GM23338 (cell line): ENCODE measurements around the gene CAT. TPM values are rescaled to one million over a fixed set of nuclear protein-coding genes. Genes with fewer than 3 reads are reported as not detected.

Source experiments
- ATAC-seq: fragments of 200-7000 bp; cut with Tn5 transposase; 3 replicates; pipeline ENCODE4 v1.9.1; 2020
- DNase-seq: peaks from one replicate; pipeline ENCODE4 v3.0.0-alpha.2; 2015; ENCODE audit warnings: low spot score
- H2AFZ ChIP-seq: fragments of 200-600 bp; sonication (generic); 2 replicates; pipeline ENCODE4 v1.8.0; 2016; ENCODE audit warnings: antibody characterized with exemption, mild to moderate bottlenecking, moderate library complexity
- H3F3A ChIP-seq: fragments of 200-600 bp; sonication (generic); replicated peaks from 2 replicates; pipeline ENCODE4 v1.8.0; 2017; ENCODE audit warnings: antibody characterized with exemption, mixed run types, low read depth
- H3K27ac ChIP-seq: fragments of 200-600 bp; sonication (generic); 2 replicates; pipeline ENCODE4 v1.6.1; 2016; ENCODE audit warnings: low read depth
- H3K27me3 ChIP-seq: fragments of 200-600 bp; sonication (generic); 2 replicates; pipeline ENCODE4 v1.8.0; 2016; ENCODE audit warnings: mild to moderate bottlenecking, mixed run types, moderate library complexity; ENCODE audit not compliant: insufficient read depth
- H3K36me3 ChIP-seq: fragments of 200-600 bp; sonication (generic); 2 replicates; pipeline ENCODE4 v1.8.0; 2016; ENCODE audit warnings: mild to moderate bottlenecking; ENCODE audit not compliant: insufficient read depth
- H3K4me1 ChIP-seq: fragments of 200-600 bp; sonication (generic); 2 replicates; pipeline ENCODE4 v1.8.0; 2016; ENCODE audit warnings: mild to moderate bottlenecking, moderate library complexity; ENCODE audit not compliant: insufficient read depth
- H3K4me2 ChIP-seq: fragments of 200-600 bp; sonication (generic); 2 replicates; pipeline ENCODE4 v1.7.1; 2017; ENCODE audit warnings: mixed run types
- H3K4me3 ChIP-seq: fragments of 200-600 bp; sonication (generic); 2 replicates; pipeline ENCODE4 v1.6.1; 2016; ENCODE audit warnings: mixed run types
- H3K79me2 ChIP-seq: fragments of 200-600 bp; sonication (generic); replicated peaks from 2 replicates; pipeline ENCODE4 v1.8.0; 2017; ENCODE audit warnings: mild to moderate bottlenecking; ENCODE audit not compliant: insufficient read depth
- H3K9me2 ChIP-seq: fragments of 200-600 bp; sonication (generic); 2 replicates; pipeline ENCODE4 v1.8.0; 2017; ENCODE audit not compliant: insufficient read depth
- H4K20me1 ChIP-seq: fragments of 200-600 bp; sonication (generic); replicated peaks from 2 replicates; pipeline ENCODE4 v1.8.0; 2017; ENCODE audit warnings: mild to moderate bottlenecking; ENCODE audit not compliant: insufficient read depth
- H3K27ac Mint-ChIP-seq: 2 replicates; pipeline ENCODE4 v1.8.0; 2020; ENCODE audit warnings: inconsistent platforms, mild to moderate bottlenecking, moderate library complexity, mixed read lengths
- H3K27me3 Mint-ChIP-seq: 3 replicates; pipeline ENCODE4 v1.8.0; 2022; ENCODE audit warnings: low read depth, mild to moderate bottlenecking, moderate library complexity, mixed read lengths, inconsistent platforms; ENCODE audit not compliant: insufficient read depth, poor library complexity
- H3K36me3 Mint-ChIP-seq: 3 replicates; pipeline ENCODE4 v1.8.0; 2021; ENCODE audit warnings: low read depth, mild to moderate bottlenecking, inconsistent platforms, moderate library complexity, mixed read lengths
- H3K4me1 Mint-ChIP-seq: 3 replicates; pipeline ENCODE4 v1.8.0; 2020; ENCODE audit warnings: mild to moderate bottlenecking, inconsistent platforms, mixed read lengths
- H3K4me3 Mint-ChIP-seq: 3 replicates; pipeline ENCODE4 v1.8.0; 2021; ENCODE audit warnings: moderate library complexity, mild to moderate bottlenecking, inconsistent platforms, mixed read lengths
- H3K9me3 Mint-ChIP-seq: 3 replicates; pipeline ENCODE4 v1.8.0; 2020; ENCODE audit warnings: moderate library complexity, mild to moderate bottlenecking, inconsistent platforms, mixed read lengths
- CREB1 ChIP-seq: fragments of 250-450 bp; sonication (Bioruptor Pico); IDR thresholded peaks from 2 replicates; pipeline ENCODE4 v1.5.0; 2020; ENCODE audit warnings: low read depth, mild to moderate bottlenecking, moderate library complexity
- EZH2phosphoT487 ChIP-seq: fragments of 200-600 bp; sonication (generic); IDR thresholded peaks from one replicate; pipeline ENCODE4 v1.8.1; 2018; ENCODE audit warnings: antibody characterized with exemption; ENCODE audit not compliant: unreplicated experiment
- JUNB ChIP-seq: IDR thresholded peaks from one replicate; pipeline ENCODE4 v1.6.1; 2016; ENCODE audit warnings: antibody characterized with exemption; ENCODE audit not compliant: unreplicated experiment
- NANOG ChIP-seq: IDR thresholded peaks from 2 replicates; pipeline ENCODE4 v1.6.1; 2016; ENCODE audit warnings: antibody characterized with exemption, borderline replicate concordance
- POLR2AphosphoS5 ChIP-seq: IDR thresholded peaks from 2 replicates; pipeline ENCODE4 v1.6.1; 2016; ENCODE audit warnings: antibody characterized with exemption, low read depth
- REST ChIP-seq: IDR thresholded peaks from one replicate; pipeline ENCODE4 v1.6.1; 2018; ENCODE audit warnings: antibody characterized with exemption; ENCODE audit not compliant: unreplicated experiment
- STAT1 ChIP-seq: IDR thresholded peaks from one replicate; pipeline ENCODE4 v1.6.1; 2016; ENCODE audit warnings: antibody characterized with exemption; ENCODE audit not compliant: unreplicated experiment
- ZNF114 ChIP-seq: fragments of 250-450 bp; sonication (Bioruptor Pico); IDR thresholded peaks from 2 replicates; pipeline ENCODE4 v1.5.0; 2020; ENCODE audit warnings: mild to moderate bottlenecking, moderate library complexity
- ZNF331 ChIP-seq: fragments of 250-450 bp; sonication (Bioruptor Pico); IDR thresholded peaks from 2 replicates; pipeline ENCODE4 v1.5.0; 2020; ENCODE audit warnings: low read depth, mild to moderate bottlenecking, moderate library complexity
- ZNF462 ChIP-seq: fragments of 250-450 bp; sonication (Bioruptor Pico); IDR thresholded peaks from 2 replicates; pipeline ENCODE4 v1.5.0; 2020; ENCODE audit warnings: mild to moderate bottlenecking, moderate library complexity
- polyA plus RNA-seq: library from polyadenylated mRNA; unstranded; fragments of >200 nt; fragmentation: Nextera tagmentation; extraction: Ambion mirVana; gene quantifications from 2 replicates; pipeline ENCODE4 v1.2.1, GENCODE V29; 2016
- total RNA-seq: library from RNA; depleted of rRNA; stranded (reverse); fragments of >200 nt; shearing (Covaris generic); gene quantifications from 2 replicates; pipeline ENCODE4 v1.2.3, GENCODE V29; 2014
- TF ChIP-seq, protein P1 (sequence below), 2 experiments: fragments of 200-600 bp in 1 of 2; sonication (generic) in 1 of 2; conservative IDR thresholded peaks; 2 replicates each; pipeline versions ENCODE4 v1.5.1 to v1.6.1; 2016 to 2017; ENCODE audit warnings: antibody characterized with exemption in 2 of 2, low read depth in 2 of 2, mild to moderate bottlenecking in 2 of 2, moderate library complexity in 1 of 2
- TF ChIP-seq, protein P2 (sequence below): IDR thresholded peaks from 2 replicates; pipeline ENCODE4 v1.6.1; 2016; ENCODE audit warnings: antibody characterized with exemption

The CAT gene
- total and polyA plus RNA-seq, 2 experiments from 2014 or later: 15.9 to 24.0 TPM

DNA sequence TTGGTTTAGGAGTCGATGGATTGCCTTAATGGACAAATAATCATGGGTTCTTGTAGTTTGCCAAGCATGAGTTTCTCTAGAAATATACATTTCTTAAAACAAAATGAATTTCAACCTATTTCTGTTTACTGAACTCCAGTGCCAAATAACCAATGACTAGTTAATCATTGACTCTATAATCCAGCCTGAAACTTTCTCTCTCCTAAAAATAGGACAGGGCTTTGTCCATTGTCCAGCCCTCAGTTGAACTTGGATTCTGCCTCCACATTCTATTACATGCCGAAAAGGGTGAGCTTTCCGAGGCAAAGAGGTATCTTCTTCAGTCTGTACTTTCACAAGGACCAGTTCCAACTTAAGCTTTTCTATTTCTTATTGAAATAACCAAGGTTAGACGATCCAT is 23.2 kb upstream of the CAT start (continued):
- TF ChIP-seq, protein P1, sequence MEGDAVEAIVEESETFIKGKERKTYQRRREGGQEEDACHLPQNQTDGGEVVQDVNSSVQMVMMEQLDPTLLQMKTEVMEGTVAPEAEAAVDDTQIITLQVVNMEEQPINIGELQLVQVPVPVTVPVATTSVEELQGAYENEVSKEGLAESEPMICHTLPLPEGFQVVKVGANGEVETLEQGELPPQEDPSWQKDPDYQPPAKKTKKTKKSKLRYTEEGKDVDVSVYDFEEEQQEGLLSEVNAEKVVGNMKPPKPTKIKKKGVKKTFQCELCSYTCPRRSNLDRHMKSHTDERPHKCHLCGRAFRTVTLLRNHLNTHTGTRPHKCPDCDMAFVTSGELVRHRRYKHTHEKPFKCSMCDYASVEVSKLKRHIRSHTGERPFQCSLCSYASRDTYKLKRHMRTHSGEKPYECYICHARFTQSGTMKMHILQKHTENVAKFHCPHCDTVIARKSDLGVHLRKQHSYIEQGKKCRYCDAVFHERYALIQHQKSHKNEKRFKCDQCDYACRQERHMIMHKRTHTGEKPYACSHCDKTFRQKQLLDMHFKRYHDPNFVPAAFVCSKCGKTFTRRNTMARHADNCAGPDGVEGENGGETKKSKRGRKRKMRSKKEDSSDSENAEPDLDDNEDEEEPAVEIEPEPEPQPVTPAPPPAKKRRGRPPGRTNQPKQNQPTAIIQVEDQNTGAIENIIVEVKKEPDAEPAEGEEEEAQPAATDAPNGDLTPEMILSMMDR (conservative IDR thresholded peaks at IDR 0.05; ENCODE audit: low read depth in 2 of 2): no peak

DNA sequence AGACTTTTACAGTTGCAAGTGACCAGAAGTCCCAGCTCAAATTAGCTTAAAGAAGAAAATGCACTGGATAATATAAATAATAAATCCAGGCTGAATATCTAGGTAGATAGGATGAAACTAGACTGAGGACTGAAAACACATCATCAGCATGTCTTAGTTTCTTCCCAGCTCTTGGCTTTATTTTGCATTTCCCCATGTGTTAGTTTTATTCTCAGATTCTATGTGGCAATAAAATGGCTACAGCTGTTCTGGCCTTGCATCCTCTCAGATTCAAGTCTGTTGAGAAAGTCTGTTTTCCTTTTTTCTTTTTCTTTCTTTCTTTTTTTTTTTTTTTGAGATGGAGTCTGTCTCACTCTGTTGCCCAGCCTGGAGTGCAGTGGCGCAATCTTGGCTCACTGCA is 22.6 kb upstream of the CAT start:
- H3K9me3 Mint-ChIP-seq: peaks cover 10% of the 10 kb centered on the region; the same call in 2 of the 3 replicates
- DNase-seq (no peak), ATAC-seq (no peak)
- no peak overlapping the region for H3K27ac ChIP-seq
- H3K27me3 Mint-ChIP-seq: no peaks in the 10 kb centered on the region
- no peaks in the 10 kb centered on the region for H3F3A ChIP-seq
- H3K36me3 Mint-ChIP-seq: no peaks in the 10 kb centered on the region
- no peak overlapping the region for H3K27ac Mint-ChIP-seq
- no peaks in the 10 kb centered on the region for H3K27me3 ChIP-seq
- no peak overlapping the region for H3K4me2 ChIP-seq
- H3K4me3 Mint-ChIP-seq: no peak overlapping the region
- H3K79me2 ChIP-seq: no peaks in the 10 kb centered on the region
- H3K36me3 ChIP-seq: peaks cover 5% of the 10 kb centered on the region; the same call in 1 of the 2 replicates
- no peaks in the 10 kb centered on the region for H4K20me1 ChIP-seq
- H2AFZ ChIP-seq: no peak overlapping the region
- no peaks in the 10 kb centered on the region for H3K4me1 Mint-ChIP-seq
- no peaks in the 10 kb centered on the region for H3K9me2 ChIP-seq
- H3K4me3 ChIP-seq: no peak overlapping the region
- H3K4me1 ChIP-seq: no peaks in the 10 kb centered on the region
- TF ChIP-seq ZNF114 (CRISPR knock-in tag) (no peak), NANOG (no peak), ZNF462 (no peak), JUNB (no peak), REST (no peak), EZH2phosphoT487 (no peak), ZNF331 (CRISPR knock-in tag) (no peak), CREB1 (no peak), STAT1 (no peak), POLR2AphosphoS5 (no peak)
- TF ChIP-seq, protein P2, sequence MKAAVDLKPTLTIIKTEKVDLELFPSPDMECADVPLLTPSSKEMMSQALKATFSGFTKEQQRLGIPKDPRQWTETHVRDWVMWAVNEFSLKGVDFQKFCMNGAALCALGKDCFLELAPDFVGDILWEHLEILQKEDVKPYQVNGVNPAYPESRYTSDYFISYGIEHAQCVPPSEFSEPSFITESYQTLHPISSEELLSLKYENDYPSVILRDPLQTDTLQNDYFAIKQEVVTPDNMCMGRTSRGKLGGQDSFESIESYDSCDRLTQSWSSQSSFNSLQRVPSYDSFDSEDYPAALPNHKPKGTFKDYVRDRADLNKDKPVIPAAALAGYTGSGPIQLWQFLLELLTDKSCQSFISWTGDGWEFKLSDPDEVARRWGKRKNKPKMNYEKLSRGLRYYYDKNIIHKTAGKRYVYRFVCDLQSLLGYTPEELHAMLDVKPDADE: no peak
